Stimulated activated CD4-positive, alpha-beta T cell treated with anti-CD3 and anti-CD28 coated beads, Interleukin-15, amount 100 ng/mL, for 48 hours (primary cell): Measurements from ENCODE around the gene VAV2.

Source experiments
- DNase-seq, 2 donors: peaks; one replicate each; pipeline ENCODE4 v3.0.0-alpha.2; 2020; ENCODE audit warnings: low read depth in 2 of 2

The VAV2 gene

GRCh38 chr9:133815781-133816180, 176.3 kb downstream of the VAV2 start:
- DNase-seq: no peak

GRCh38 chr9:133814586-133815208, 177.4 kb downstream of the VAV2 start:
- DNase-seq: no peak

- DNase-seq: no peak
Measured at GRCh38 chr9:133813749-133814585, 178.2 kb downstream of the VAV2 start.

GRCh38 chr9:133812941-133813748, 179.0 kb downstream of the VAV2 start:
- no peak for DNase-seq

GRCh38 chr9:133812077-133812868, 179.9 kb downstream of the VAV2 start:
- no peak for DNase-seq

GRCh38 chr9:133811471-133811870, 180.7 kb downstream of the VAV2 start:
- no peak for DNase-seq

GRCh38 chr9:133810556-133811195, 181.4 kb downstream of the VAV2 start:
- DNase-seq: no peak

- no peak for DNase-seq
Measured at GRCh38 chr9:133809335-133809734, 182.8 kb downstream of the VAV2 start.

GRCh38 chr9:133807818-133808217, 184.3 kb downstream of the VAV2 start:
- DNase-seq: no peak

- DNase-seq: no peak
Measured at GRCh38 chr9:133807037-133807436, 185.1 kb downstream of the VAV2 start.

- no peak for DNase-seq
Measured at GRCh38 chr9:133806623-133807010, 185.5 kb downstream of the VAV2 start.

GRCh38 chr9:133805876-133806622, 186.1 kb downstream of the VAV2 start:
- no peak for DNase-seq

- DNase-seq: no peak
Measured at GRCh38 chr9:133804199-133804598, 187.9 kb downstream of the VAV2 start.

- no peak for DNase-seq
Measured at GRCh38 chr9:133803745-133804144, 188.4 kb downstream of the VAV2 start.

GRCh38 chr9:133803028-133803585, 189.0 kb downstream of the VAV2 start:
- no peak for DNase-seq

- DNase-seq: no peak
Measured at GRCh38 chr9:133801739-133802138, 190.4 kb downstream of the VAV2 start.

- no peak for DNase-seq
Measured at GRCh38 chr9:133800266-133800665, 191.9 kb downstream of the VAV2 start.

- DNase-seq: no peak
Measured at GRCh38 chr9:133799716-133800115, 192.4 kb downstream of the VAV2 start.

GRCh38 chr9:133799106-133799505, 193.0 kb downstream of the VAV2 start:
- no peak for DNase-seq

GRCh38 chr9:133798160-133798559, 194.0 kb downstream of the VAV2 start:
- DNase-seq: no peak
